MM.1S (cell line): Measurements from ENCODE around the gene DLX3.

Source experiments
- DNase-seq: peaks from one replicate; pipeline ENCODE4 v3.0.0-alpha.2; 2015
- H2AFZ ChIP-seq: fragments of 300-600 bp; sonication (generic); 2 replicates; pipeline ENCODE4 v1.6.0; 2016; ENCODE audit warnings: antibody characterized with exemption, low read length
- H3F3A ChIP-seq: fragments of 300-600 bp; sonication (generic); 2 replicates; pipeline ENCODE4 v1.6.1; 2016; ENCODE audit warnings: mild to moderate bottlenecking, antibody characterized with exemption, low read length, moderate library complexity, mixed read lengths; ENCODE audit not compliant: insufficient read depth
- H3K27ac ChIP-seq: fragments of 300-600 bp; sonication (generic); 2 replicates; pipeline ENCODE4 v1.5.1; 2016; ENCODE audit warnings: mild to moderate bottlenecking, low read length
- H3K27me3 ChIP-seq: fragments of 300-600 bp; sonication (generic); replicated peaks from 2 replicates; pipeline ENCODE4 v1.6.0; 2016; ENCODE audit warnings: low read length; ENCODE audit not compliant: insufficient read depth
- H3K36me3 ChIP-seq: fragments of 300-600 bp; sonication (generic); replicated peaks from 2 replicates; pipeline ENCODE4 v1.6.1; 2016; ENCODE audit warnings: mild to moderate bottlenecking, low read length, mixed read lengths; ENCODE audit not compliant: insufficient read depth
- H3K4me1 ChIP-seq: fragments of 300-600 bp; sonication (generic); 2 replicates; pipeline ENCODE4 v1.6.1; 2016; ENCODE audit warnings: low read length, mixed read lengths
- H3K4me2 ChIP-seq: fragments of 300-600 bp; sonication (generic); 2 replicates; pipeline ENCODE4 v1.6.0; 2016; ENCODE audit warnings: low read depth, low read length
- H3K4me3 ChIP-seq: fragments of 300-600 bp; sonication (generic); 2 replicates; pipeline ENCODE4 v1.5.1; 2016; ENCODE audit warnings: low read length, mixed read lengths
- H3K79me2 ChIP-seq: fragments of 300-600 bp; sonication (generic); 2 replicates; pipeline ENCODE4 v1.6.1; 2016; ENCODE audit warnings: mixed run types, low read length, mixed read lengths
- H3K9ac ChIP-seq: fragments of 300-600 bp; sonication (generic); 2 replicates; pipeline ENCODE4 v1.6.1; 2016; ENCODE audit warnings: low read length, mixed read lengths
- H3K9me2 ChIP-seq: fragments of 300-600 bp; sonication (generic); replicated peaks from 2 replicates; pipeline ENCODE4 v1.6.1; 2016; ENCODE audit warnings: mild to moderate bottlenecking, low read length, mixed read lengths; ENCODE audit not compliant: insufficient read depth
- H3K9me3 ChIP-seq: fragments of 300-600 bp; sonication (generic); replicated peaks from 2 replicates; pipeline ENCODE4 v1.6.1; 2016; ENCODE audit warnings: mild to moderate bottlenecking, low read length, mixed read lengths; ENCODE audit not compliant: insufficient read depth
- H4K20me1 ChIP-seq: fragments of 300-600 bp; sonication (generic); 2 replicates; pipeline ENCODE4 v1.6.1; 2016; ENCODE audit warnings: mild to moderate bottlenecking, low read length, moderate library complexity, mixed read lengths; ENCODE audit not compliant: insufficient read depth
- CTCF ChIP-seq: fragments of 300-600 bp; sonication (generic); IDR thresholded peaks from 2 replicates; pipeline ENCODE4 v1.5.1; 2016; ENCODE audit warnings: antibody characterized with exemption, low read length, mixed read lengths
- EZH2 ChIP-seq: fragments of 300-600 bp; sonication (generic); optimal IDR thresholded peaks from 2 replicates; pipeline ENCODE3; 2017; ENCODE audit warnings: low read depth, mild to moderate bottlenecking, antibody characterized with exemption, low read length, mixed read lengths
- EZH2phosphoT487 ChIP-seq: fragments of 300-600 bp; sonication (generic); IDR thresholded peaks from 2 replicates; pipeline ENCODE4 v1.6.1; 2018; ENCODE audit warnings: antibody characterized with exemption, low read length

The DLX3 gene

GRCh38 chr17:49987681-49988441 lies 7.2 kb downstream of the DLX3 start:
- Histone ChIP-seq H3F3A (no peaks in the 10 kb centered on the region), H3K27ac (no peak overlapping the region), H3K4me2 (no peak overlapping the region), H4K20me1 (no peaks in the 10 kb centered on the region), H3K9me3 (no peaks in the 10 kb centered on the region), H3K79me2 (no peaks in the 10 kb centered on the region), H3K27me3 (peaks cover 98% of the 10 kb centered on the region), H3K36me3 (no peaks in the 10 kb centered on the region), H3K4me3 (no peak overlapping the region), H3K4me1 (no peaks in the 10 kb centered on the region), H3K9ac (no peak overlapping the region), H3K9me2 (no peaks in the 10 kb centered on the region), H2AFZ (no peak overlapping the region)
- no peak for TF ChIP-seq EZH2phosphoT487
- TF ChIP-seq CTCF = no peak
- TF ChIP-seq EZH2 = no peak
- DNase-seq = no peak

- Histone ChIP-seq H2AFZ (no peak overlapping the region), H3K9me2 (no peaks in the 10 kb centered on the region), H3K4me1 (no peaks in the 10 kb centered on the region), H3K27me3 (peaks cover 98% of the 10 kb centered on the region), H3K79me2 (no peaks in the 10 kb centered on the region), H3K4me3 (no peak overlapping the region), H3F3A (no peaks in the 10 kb centered on the region), H4K20me1 (no peaks in the 10 kb centered on the region), H3K4me2 (no peak overlapping the region), H3K9ac (no peak overlapping the region), H3K27ac (no peak overlapping the region), H3K36me3 (no peaks in the 10 kb centered on the region), H3K9me3 (no peaks in the 10 kb centered on the region)
- TF ChIP-seq EZH2phosphoT487 = no peak
- no peak for DNase-seq
Observed at GRCh38 chr17:49987290-49987585, 7.8 kb downstream of the DLX3 start.

- H3K9ac ChIP-seq = no peak overlapping the region
- H3K36me3 ChIP-seq = no peaks in the 10 kb centered on the region
- no peak overlapping the region for H3K4me3 ChIP-seq
- no peak overlapping the region for H2AFZ ChIP-seq
- no peak for DNase-seq
- H3K27ac ChIP-seq = no peak overlapping the region
- H3K4me1 ChIP-seq = no peaks in the 10 kb centered on the region
- no peak overlapping the region for H3K4me2 ChIP-seq
- H3F3A ChIP-seq = no peaks in the 10 kb centered on the region
- no peaks in the 10 kb centered on the region for H3K9me2 ChIP-seq
- H3K79me2 ChIP-seq = no peaks in the 10 kb centered on the region
- TF ChIP-seq EZH2 = no peak
- no peak for TF ChIP-seq CTCF
- TF ChIP-seq EZH2phosphoT487 = no peak
- H4K20me1 ChIP-seq = no peaks in the 10 kb centered on the region
- H3K27me3 ChIP-seq = peaks cover 96% of the 10 kb centered on the region
- H3K9me3 ChIP-seq = no peaks in the 10 kb centered on the region
Observed at GRCh38 chr17:49986396-49987289, 8.4 kb downstream of the DLX3 start.
